Activated T-cell treated with anti-CD3 and anti-CD28 coated beads for 24 hours (primary cell): ENCODE data around the gene FRYL.
"Not testable (repeated sequence)": the region's sequence is repeated elsewhere in the genome, so short reads cannot be mapped to it uniquely, and the experiment has no call there.

Source experiments
- DNase-seq: peaks from one replicate; pipeline ENCODE4 v3.0.0-alpha.2; 2020; ENCODE audit warnings: low read depth

Gene FRYL

GRCh38 chr4:48785302-48785701, 5.2 kb upstream of the FRYL start:
- no peak for DNase-seq

DNA sequence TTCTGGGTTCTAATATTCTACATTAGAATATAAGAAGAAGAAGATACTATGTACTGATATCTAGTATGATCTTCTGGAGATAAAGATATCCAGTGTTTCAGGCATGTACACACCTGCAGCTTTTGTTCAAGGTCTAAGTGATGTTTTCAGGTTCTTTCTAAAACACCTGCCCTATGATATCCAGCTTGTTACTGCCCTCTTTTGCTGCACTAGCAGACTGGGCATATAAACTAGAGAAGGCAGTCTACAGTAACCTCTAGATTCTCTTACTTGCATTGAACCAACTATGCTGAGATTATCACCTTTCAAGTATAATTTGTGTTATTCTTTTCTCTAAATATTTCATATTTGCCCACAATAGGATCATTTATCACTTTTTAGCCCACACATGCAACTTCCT, 1.9 kb upstream of the FRYL start:
- no peak for DNase-seq

- DNase-seq: peak; percentile 29
Measured at GRCh38 chr4:48780865-48781214, 761 bp upstream of the FRYL start.

- DNase-seq: peak; percentile 48
Measured at GRCh38 chr4:48779095-48779997, 733 bp downstream of the FRYL start.

DNA sequence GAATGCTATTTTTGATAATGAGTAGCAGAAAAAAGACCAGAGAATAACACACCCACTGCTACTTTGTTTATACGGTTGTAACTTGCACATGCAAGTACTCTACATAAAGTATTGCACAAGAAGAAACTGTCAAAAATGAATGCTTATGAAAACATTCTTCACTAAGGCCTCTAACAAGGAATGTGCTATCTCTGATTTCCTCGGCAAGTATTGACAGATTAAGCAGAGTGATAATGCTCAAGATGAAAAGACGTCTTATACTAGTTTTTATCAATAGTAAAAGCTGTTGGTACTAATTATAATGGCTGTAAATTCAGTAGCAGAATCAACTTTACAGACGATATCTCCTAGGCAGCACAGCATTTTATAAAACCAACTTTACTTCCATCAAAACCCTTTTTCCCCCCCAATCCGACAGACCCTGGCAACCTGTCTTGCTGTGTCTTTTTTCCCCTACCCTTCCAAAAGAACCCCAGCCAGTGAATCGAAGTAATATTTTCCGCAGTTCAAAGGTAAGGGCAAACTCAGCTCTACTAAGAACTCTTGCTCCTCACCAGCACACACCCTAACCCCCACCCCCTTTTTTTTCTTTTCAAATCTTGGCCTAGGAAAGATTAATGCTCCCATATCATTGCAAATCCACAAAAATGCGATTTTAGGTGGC, 1.5 kb downstream of the FRYL start:
- DNase-seq: no peak

DNA sequence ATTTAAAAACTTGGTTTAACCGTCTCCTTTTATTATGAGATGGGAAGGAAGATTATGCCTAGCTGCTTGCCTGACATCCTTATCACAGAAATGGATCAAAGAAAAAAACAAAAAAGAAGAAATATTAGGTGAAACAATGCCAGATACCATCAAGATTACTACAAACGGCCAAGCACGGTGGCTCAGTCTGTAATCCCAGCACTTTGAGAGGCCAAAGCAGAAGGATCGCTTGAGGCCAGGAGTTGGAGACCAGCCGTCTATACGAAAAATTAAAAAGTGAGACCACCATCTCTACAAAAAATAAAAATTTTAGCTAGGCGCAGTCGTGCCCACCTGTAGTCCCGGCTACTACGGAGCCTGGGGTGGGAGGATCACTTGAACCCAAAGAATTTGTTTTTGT, 2.3 kb downstream of the FRYL start:
- no peak for DNase-seq

GRCh38 chr4:48774760-48775710, 5.0 kb downstream of the FRYL start:
- no peak for DNase-seq

DNA sequence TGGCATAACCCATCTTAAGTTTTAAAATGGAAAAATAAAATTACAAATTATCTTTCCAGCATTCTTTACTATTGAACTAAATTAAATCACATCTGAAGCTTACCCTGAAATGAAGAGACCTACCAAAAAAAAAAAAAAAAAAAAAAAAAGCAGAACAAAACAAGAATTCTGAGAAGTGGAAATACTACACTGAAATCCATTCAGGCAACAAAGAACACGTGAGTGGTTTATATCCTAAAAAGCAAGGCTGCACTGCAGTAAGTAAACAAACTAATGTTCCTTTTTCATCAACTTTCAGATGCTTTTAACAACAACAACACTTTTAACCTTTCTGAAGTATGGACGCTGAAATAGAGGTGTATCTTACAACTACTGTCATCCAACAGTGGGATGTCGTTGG, 7.5 kb downstream of the FRYL start:
- DNase-seq: no peak

GRCh38 chr4:48767055-48767929, 12.8 kb downstream of the FRYL start:
- no peak for DNase-seq

DNA sequence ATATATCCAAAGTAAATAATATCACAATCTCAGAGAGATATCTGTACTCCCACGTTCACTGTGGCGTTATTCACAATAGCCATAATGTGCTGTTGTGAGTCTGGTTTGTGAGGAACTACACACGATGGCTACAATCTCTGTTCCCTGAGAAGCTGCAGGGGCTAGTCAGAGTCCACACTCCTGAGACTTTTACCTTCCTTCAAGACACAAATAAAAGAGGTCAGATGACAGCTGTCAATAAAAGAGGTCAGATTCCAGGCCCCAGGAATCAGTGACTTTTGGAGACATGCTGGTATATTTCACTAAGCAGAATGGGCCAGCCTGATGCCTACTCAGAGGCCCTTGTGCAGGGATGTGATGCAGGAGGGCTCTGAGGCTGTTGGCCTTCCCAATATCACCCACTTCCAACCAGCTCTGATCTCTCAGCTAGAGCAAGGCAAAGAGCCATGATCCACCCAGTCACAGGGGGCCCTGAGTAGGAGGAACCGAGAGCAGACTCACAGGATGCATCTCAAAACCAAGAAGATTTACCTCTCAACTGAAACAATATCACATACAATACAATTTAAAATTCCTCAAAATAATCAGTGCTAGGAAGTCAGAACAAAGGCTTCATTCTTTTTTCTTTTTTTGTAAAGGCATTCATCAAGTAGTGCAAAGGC, 13.8 kb downstream of the FRYL start:
- no peak for DNase-seq

DNA sequence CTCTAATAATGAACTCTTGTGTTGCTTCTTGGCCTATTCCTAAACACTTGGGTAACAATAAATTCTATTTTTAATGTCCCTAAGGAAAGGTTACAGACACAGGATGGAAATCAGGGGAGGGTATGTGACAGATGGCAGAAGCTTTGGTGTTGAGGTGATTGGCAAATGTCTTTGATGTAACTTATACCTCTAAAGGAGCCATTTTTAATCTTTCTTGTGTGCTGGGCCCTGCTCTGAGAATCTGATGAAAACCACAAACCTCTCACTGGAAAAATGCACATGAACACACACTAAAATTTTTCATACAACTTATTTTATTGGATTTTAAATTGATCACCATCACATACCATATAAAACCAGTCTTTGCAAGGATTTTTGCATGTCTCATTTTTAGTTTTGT, 17.7 kb downstream of the FRYL start:
- DNase-seq: no peak

- no peak for DNase-seq
Measured at GRCh38 chr4:48761286-48761685, 18.8 kb downstream of the FRYL start.

DNA sequence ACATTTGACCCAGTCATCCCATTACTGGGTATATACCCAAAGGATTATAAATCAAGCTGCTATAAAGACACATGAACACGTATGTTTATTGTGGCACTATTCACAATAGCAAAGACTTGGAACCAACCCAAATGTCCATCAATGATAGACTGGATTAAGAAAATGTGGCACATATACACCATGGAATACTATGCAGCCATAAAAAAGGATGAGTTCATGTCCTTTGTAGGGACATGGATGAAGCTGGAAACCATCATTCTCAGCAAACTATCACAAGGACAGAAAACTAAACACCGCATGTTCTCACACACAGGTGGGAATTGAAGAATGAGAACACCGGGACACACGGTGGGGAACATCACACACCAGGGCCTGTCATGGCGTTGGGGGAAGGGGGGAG, 21.4 kb downstream of the FRYL start:
- not testable (repeated sequence) for DNase-seq

DNA sequence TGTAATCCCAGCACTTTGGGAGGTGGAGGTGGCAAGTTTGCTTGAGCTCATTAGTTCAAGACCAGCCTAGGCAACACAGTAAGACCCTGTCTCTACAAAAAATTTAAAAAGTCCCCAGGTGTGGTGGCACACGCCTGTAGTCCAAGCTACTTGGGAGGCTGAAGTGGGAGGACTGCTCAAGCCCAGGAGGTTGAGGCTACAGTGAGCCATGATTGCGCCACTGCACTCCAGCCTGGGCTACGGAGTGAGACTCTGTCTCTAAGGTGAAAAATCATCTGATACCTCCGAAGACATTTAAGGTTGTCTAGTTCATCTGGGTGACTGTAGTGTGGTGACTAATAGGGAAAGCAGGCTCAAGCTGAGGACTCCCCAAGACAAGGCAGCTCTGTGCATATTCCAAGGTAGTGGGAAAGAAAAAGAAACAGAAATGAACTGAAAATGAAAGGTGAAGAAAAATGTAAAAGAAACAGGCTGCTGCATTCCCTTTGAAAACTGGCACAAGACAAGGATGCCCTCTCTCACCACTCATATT, 23.3 kb downstream of the FRYL start:
- no peak for DNase-seq

DNA sequence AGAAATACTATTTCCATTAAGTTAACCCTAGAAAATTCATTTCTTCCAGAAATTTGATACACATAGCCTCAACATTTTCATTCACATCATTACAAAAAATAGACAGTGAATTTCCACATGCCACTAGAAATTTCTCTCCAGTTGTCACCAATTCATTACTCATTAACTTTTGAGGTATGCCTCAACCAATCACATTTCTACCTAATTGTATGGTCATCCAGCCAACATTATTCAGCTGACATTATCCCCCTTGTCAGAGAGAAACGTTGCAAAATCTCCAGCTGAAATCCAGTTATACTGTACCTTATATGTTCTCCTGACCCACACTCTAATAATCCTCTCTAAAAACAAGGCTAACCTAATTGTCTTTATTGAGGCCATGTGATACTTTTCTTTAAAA, 24.8 kb downstream of the FRYL start:
- no peak for DNase-seq

DNA sequence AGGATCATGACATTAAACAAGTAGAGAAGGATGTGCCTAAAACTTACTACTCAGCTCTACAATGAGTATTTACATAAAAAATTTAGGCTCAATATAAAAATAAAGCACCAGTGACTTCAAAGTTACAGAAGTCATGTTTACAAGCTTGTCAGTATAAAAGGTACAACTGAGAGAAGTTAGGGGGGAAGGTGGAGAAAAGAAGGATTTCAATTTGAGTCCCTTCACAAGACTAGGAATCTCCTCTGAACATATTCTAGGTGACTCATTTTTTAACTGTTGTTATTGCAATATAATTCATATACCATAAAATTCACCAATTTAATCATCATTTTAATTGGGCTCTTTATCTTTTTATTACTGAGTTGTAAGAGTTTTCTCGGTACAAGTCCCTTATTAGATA, 26.9 kb downstream of the FRYL start:
- DNase-seq: no peak

GRCh38 chr4:48752726-48753125, 27.4 kb downstream of the FRYL start:
- DNase-seq: no peak

DNA sequence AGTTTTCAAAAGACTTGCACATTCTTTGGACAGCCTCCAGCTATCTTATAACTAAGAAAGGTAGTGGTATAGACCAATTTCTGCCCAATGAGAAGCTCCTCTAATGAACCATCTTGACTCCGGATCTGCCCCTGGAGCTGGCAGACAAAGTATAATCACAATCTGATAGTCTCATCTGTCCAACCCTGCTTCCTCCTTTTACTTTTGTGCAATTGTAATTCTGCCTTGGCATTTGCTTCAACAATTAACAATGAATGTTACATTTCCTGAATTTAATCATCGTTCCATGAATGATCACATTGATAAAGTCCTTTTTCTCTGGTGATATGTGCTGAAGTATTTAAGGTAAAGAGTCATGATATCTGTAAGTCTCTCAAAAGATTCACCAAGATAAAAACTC, 27.8 kb downstream of the FRYL start:
- DNase-seq: no peak

DNA sequence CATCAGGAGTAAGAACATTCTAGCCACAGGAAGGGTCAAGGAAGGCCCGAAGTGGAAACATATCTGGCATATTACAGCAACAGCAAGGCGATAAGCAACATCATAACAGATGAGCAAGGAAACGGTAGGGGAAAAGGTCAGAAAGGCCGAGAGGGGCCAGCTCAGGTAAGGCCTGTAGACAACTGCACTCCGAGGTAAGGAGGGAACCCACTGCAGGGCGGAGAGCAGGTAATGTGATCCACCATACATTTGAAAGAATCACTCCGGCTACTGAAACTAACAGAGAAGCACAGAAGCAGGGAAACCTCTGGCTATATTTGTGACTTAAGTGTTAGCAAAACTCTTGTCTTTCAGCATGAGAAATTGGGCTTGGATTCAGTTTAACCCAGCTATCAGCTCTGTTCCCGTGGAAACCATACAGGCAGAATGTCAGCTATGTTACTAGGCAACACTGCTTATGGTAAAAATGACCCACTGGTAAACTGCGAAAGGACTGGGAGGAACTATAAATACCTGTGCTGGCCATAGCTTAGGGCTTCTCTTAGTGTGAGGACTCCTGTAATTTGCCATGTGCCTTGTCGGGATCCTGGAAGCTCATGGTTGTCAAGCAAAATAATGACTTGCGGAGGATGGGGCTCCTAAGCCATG, 31.0 kb downstream of the FRYL start:
- DNase-seq: no peak
